Activated CD4-positive, alpha-beta T cell treated with anti-CD3 and anti-CD28 coated beads, Interleukin-2, amount 10 ng/mL, durations not matched to agents 7 days and 5 days (primary cell): ENCODE measurements around the gene DMRTC1. TPM values are rescaled to one million over a fixed set of nuclear protein-coding genes. Genes with fewer than 3 reads are reported as not detected.
"Not testable (repeated sequence)": the region's sequence is repeated elsewhere in the genome, so short reads cannot be mapped to it uniquely, and the experiment has no call there.

Experiments used
- CTCF ChIA-PET: fragments of 350-600 bp; sonication (Branson Sonifier 250); formaldehyde crosslinking; loops from one replicate; lab custom pipeline; 2021; ENCODE audit warnings: antibody characterized with exemption; lab: Charles Lee
- POLR2A ChIA-PET: fragments of 350-600 bp; sonication (Branson Sonifier 250); formaldehyde crosslinking; loops from one replicate; lab custom pipeline; 2021; ENCODE audit warnings: antibody characterized with exemption; lab: Charles Lee
- DNase-seq: peaks from one replicate; pipeline ENCODE4 v3.0.0-alpha.2; 2020
- H3K27ac Mint-ChIP-seq: one replicate; pipeline ENCODE4 v1.8.0; 2021; ENCODE audit warnings: mild to moderate bottlenecking, moderate library complexity, mixed read lengths
- H3K27me3 Mint-ChIP-seq: one replicate; pipeline ENCODE4 v1.8.0; 2021; ENCODE audit warnings: mixed read lengths
- H3K36me3 Mint-ChIP-seq: one replicate; pipeline ENCODE4 v1.8.0; 2021; ENCODE audit warnings: low read depth, mixed read lengths
- H3K4me1 Mint-ChIP-seq: one replicate; pipeline ENCODE4 v1.8.0; 2021; ENCODE audit warnings: mixed read lengths
- H3K4me3 Mint-ChIP-seq: one replicate; pipeline ENCODE4 v1.8.0; 2021; ENCODE audit warnings: mild to moderate bottlenecking, moderate library complexity, mixed read lengths
- H3K9me3 Mint-ChIP-seq: one replicate; pipeline ENCODE4 v1.8.0; 2021; ENCODE audit warnings: mixed read lengths
- total RNA-seq, 2 experiments: library from RNA; stranded (reverse); gene quantifications; one replicate each; pipeline ENCODE4 v1.2.3, GENCODE V29; 2021

The DMRTC1 gene, protein sequence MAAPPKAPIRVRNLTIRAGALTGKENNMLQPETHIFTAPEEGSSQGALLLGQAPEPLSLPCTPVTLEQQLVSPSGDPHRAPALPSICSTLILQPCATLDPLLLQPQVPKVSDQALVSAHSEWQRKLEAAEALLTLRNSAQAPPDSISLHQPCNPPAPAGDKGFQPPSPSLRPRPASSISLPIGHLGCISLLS
- total RNA-seq = under 1 TPM in 1 of 2 experiments, not detected in 1; 0.12 TPM

GRCh38 chrX:72943819-72944169 lies at the start of gene DMRTC1:
Gene DMRTC1 (minus strand): TSS chrX:72943837. CDS start chrX:72875694, 68,143 bp downstream.
- H3K36me3 Mint-ChIP-seq, CTCF ChIA-PET, H3K4me3 Mint-ChIP-seq, DNase-seq, H3K27me3 Mint-ChIP-seq, H3K27ac Mint-ChIP-seq, H3K9me3 Mint-ChIP-seq, POLR2A ChIA-PET, H3K4me1 Mint-ChIP-seq: not testable (repeated sequence)

DNA sequence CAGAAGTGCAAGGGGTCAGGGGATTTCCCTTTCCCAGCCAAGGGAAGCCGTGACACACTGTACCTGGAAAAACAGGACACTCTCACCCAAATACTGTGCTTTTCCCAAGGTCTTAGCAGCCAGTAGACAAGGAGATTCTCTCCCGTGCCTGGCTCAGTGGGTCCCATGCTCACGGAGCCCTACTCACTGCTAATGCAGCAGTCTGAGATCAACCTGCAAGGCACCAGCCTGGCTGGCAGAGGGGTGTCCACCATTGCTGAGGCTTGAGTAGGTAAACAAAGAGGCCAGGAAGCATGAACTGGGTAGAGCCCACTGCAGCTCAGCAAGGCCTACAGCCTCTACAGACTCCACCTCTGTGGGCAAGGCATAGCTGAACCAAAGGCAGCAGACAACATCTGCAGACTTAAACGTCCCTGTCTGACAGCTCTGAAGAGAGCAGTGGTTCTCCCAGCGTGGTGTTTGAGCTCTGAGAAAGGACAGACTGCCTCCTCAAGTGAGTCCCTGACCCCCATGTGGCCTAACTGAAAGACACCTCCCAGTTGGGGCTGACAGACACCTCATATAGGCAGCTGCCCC lies 37.3 kb upstream of the DMRTC1 start:
- DNase-seq, H3K4me3 Mint-ChIP-seq, H3K9me3 Mint-ChIP-seq, H3K36me3 Mint-ChIP-seq, POLR2A ChIA-PET, H3K4me1 Mint-ChIP-seq, H3K27ac Mint-ChIP-seq, CTCF ChIA-PET, H3K27me3 Mint-ChIP-seq: not testable (repeated sequence)

DNA sequence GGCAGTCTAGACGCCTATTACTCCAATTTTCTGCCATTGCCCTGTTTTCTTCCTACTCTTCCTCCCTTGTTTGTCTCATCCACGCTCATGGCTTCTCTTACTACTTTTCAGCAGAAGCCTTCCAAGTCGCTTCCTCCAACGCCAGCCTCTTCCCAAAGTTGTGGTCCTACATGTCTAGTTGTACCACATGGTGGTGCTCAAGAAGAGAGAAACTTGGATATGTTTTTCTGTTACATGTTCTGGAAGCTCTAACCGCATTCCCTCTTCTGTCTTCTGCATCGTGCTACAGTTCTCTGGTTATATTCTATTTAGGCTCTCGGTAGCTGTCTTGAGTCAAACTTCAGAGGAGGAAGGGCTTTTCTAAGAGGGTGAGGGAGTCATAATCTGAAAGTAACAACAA lies 31.2 kb upstream of the DMRTC1 start:
- H3K27ac Mint-ChIP-seq, DNase-seq, H3K4me3 Mint-ChIP-seq, H3K9me3 Mint-ChIP-seq, POLR2A ChIA-PET, CTCF ChIA-PET, H3K4me1 Mint-ChIP-seq, H3K27me3 Mint-ChIP-seq, H3K36me3 Mint-ChIP-seq: not testable (repeated sequence)

GRCh38 chrX:72971859-72972258 lies 28.2 kb upstream of the DMRTC1 start:
- POLR2A ChIA-PET, H3K4me1 Mint-ChIP-seq, H3K27ac Mint-ChIP-seq: not testable (repeated sequence)

GRCh38 chrX:72959971-72960370 lies 16.3 kb upstream of the DMRTC1 start:
- H3K27me3 Mint-ChIP-seq, H3K9me3 Mint-ChIP-seq, H3K27ac Mint-ChIP-seq, DNase-seq, CTCF ChIA-PET, H3K36me3 Mint-ChIP-seq, H3K4me1 Mint-ChIP-seq, H3K4me3 Mint-ChIP-seq, POLR2A ChIA-PET: not testable (repeated sequence)

More at GRCh38 chrX:72971859-72972258, 28.2 kb upstream of the DMRTC1 start:
- H3K4me3 Mint-ChIP-seq, DNase-seq, H3K36me3 Mint-ChIP-seq, CTCF ChIA-PET, H3K9me3 Mint-ChIP-seq, H3K27me3 Mint-ChIP-seq: not testable (repeated sequence)

DNA sequence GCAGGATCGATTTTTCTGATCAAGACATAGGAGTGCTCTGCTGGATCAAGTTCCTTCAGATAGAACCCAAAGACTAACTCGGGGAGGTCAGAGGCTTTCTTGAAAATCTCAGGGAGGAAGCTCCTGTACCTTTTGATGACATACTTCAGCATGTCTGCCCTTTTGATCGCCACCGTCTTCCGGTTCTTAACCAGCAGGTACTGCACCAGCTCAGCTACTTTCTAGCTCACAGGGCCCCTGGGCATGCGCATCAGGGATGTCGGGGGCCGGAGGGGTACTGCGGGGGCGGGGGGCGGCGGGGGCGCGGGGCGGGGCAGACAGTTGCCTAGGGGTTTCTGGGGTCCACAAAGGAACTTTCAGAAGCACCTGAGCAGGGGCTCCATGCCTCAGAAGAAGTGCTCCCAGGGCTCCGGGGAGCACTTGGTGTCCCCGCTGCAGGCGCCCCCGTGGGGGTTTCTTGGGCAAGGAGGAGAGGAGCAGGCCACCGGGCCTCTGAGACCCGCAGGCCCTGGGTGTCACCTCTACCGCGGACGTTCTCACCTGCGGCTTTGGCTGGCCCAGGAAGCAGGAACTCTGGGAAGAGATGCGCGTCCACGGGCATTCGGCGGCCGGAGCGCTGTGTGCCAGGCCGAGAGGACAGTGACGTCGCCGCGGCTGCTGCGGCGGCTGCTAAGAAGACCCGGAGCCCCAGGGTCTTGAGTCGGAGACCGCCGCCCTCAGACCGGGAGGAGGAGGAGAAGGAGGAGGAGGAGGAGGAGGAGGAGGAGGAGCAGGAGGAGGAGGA lies 410 bp downstream of the DMRTC1 start:
- POLR2A ChIA-PET, CTCF ChIA-PET, H3K36me3 Mint-ChIP-seq, H3K27me3 Mint-ChIP-seq, H3K9me3 Mint-ChIP-seq, H3K4me3 Mint-ChIP-seq, H3K27ac Mint-ChIP-seq, DNase-seq, H3K4me1 Mint-ChIP-seq: not testable (repeated sequence)

GRCh38 chrX:72942272-72942671 lies 1.4 kb downstream of the DMRTC1 start:
- H3K4me1 Mint-ChIP-seq, H3K27ac Mint-ChIP-seq, H3K36me3 Mint-ChIP-seq, CTCF ChIA-PET, H3K4me3 Mint-ChIP-seq, H3K27me3 Mint-ChIP-seq, DNase-seq, POLR2A ChIA-PET, H3K9me3 Mint-ChIP-seq: not testable (repeated sequence)

DNA sequence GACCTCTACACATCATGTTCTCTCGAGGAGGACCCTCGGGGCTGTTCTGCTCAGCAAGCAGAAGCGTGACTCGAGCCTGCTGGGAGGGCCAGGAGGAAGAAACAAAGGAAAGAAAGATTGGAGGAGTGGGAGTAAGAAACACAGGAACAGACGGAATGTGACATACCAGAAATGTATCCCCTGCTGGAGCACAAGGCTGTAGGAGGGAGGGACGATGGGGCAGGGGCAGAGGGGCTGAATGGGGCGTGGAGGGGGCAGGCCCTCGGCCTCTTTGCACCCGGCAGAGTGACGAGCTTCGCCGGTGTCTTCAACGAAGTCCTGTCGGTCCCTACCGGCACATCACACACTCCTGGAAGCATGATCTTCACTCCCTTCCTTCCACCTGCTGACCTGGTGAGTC lies 5.7 kb downstream of the DMRTC1 start, which contains the start of gene FAM236A:
TSS of gene FAM236A (plus strand) at position 301 of the 400 bp plus-strand sequence. CDS start at position 358, 57 bp downstream.
- H3K27ac Mint-ChIP-seq, H3K27me3 Mint-ChIP-seq, H3K4me1 Mint-ChIP-seq, DNase-seq, POLR2A ChIA-PET, H3K36me3 Mint-ChIP-seq, H3K9me3 Mint-ChIP-seq, H3K4me3 Mint-ChIP-seq, CTCF ChIA-PET: not testable (repeated sequence)

DNA sequence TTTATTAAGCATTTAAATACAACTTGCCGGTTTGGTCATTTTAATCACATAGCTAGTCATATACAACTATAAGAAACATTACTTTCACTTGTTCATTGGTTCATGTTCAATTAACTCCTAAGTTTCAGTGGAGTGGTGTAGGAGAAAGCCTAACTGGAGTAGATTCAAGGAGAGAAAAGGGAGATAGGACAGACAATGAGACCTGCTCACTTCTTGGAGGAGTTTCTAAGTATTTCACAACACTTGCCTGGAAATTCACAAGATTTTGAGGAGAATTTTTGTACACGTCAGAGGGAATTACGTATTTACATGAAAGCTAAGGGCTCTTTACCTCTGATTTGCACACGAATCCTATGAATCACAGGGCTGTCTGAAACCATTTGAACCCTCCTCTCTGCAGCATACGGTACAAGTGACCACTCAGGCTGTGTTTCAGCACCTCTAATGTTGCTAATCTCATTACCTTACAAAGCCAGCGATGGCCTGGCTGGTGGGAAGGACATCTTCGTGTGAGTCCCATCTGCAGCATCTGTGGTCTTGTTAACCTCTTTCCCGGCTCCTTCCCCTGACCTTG lies 6.7 kb downstream of the DMRTC1 start:
- CTCF ChIA-PET, POLR2A ChIA-PET, H3K27ac Mint-ChIP-seq, H3K4me1 Mint-ChIP-seq, H3K36me3 Mint-ChIP-seq, DNase-seq, H3K27me3 Mint-ChIP-seq, H3K4me3 Mint-ChIP-seq, H3K9me3 Mint-ChIP-seq: not testable (repeated sequence)

GRCh38 chrX:72936455-72936854 lies 7.2 kb downstream of the DMRTC1 start:
- CTCF ChIA-PET, DNase-seq, H3K4me1 Mint-ChIP-seq, POLR2A ChIA-PET, H3K36me3 Mint-ChIP-seq, H3K4me3 Mint-ChIP-seq, H3K27ac Mint-ChIP-seq, H3K9me3 Mint-ChIP-seq, H3K27me3 Mint-ChIP-seq: not testable (repeated sequence)

DNA sequence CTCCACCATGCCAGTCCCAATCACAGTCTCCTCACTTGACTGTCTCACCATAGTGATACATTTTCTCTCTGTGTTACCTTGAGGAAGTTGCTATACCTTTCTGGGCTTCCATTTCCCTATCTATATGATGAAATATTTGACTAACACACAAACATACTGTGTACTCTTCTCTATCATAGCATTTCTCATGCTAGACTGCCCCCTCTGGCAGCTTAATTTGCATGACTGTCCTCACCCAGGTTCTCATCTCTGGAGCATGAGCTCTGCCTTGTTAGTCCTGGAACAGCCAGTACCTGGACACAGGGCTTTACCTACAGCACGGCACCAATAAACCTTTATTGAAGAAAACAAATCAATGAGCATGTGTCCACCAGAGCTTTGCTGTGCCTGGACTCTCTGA lies 11.4 kb downstream of the DMRTC1 start:
- H3K36me3 Mint-ChIP-seq, CTCF ChIA-PET, H3K4me1 Mint-ChIP-seq, H3K27me3 Mint-ChIP-seq, DNase-seq, POLR2A ChIA-PET, H3K4me3 Mint-ChIP-seq, H3K9me3 Mint-ChIP-seq, H3K27ac Mint-ChIP-seq: not testable (repeated sequence)

GRCh38 chrX:72916096-72916495 lies 27.5 kb downstream of the DMRTC1 start:
- H3K27me3 Mint-ChIP-seq = not testable (repeated sequence)

DNA sequence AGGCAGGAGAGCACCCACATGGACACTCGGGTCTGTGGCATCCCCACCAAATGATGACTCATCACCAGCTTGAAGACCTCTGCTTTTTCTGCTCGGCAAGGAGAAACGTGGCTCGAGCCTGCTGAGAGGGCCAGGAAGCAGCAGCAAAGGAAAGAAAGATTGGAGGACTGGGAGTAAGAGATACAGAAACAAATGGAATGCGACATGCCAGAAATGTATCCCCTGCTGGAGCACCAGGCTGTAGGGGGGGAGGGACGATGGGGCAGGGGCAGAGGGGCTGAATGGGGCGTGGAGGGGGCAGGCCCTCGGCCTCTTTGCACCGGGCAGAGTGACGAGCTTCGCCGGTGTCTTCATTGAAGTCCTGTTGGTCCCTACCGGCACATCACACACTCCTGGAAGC lies 31.3 kb downstream of the DMRTC1 start, which contains the start of gene FAM236C:
TSS of gene FAM236C (plus strand) at position 301 of the 400 bp plus-strand sequence. CDS start 100 bp downstream, outside the sequence.
- H3K4me1 Mint-ChIP-seq, H3K27ac Mint-ChIP-seq, H3K36me3 Mint-ChIP-seq, H3K27me3 Mint-ChIP-seq, H3K9me3 Mint-ChIP-seq, DNase-seq, POLR2A ChIA-PET, CTCF ChIA-PET, H3K4me3 Mint-ChIP-seq: not testable (repeated sequence)

More at GRCh38 chrX:72916096-72916495, 27.5 kb downstream of the DMRTC1 start:
- H3K27ac Mint-ChIP-seq, H3K9me3 Mint-ChIP-seq, H3K4me3 Mint-ChIP-seq, POLR2A ChIA-PET, CTCF ChIA-PET, DNase-seq, H3K36me3 Mint-ChIP-seq, H3K4me1 Mint-ChIP-seq: not testable (repeated sequence)
